Measurements from ENCODE around the gene PLA2G4A.
"Not testable (repeated sequence)": the region's sequence is repeated elsewhere in the genome, so short reads cannot be mapped to it uniquely, and the experiment has no call there.

GRCh38 chr1:186921386-186921785, 92.6 kb downstream of the PLA2G4A start:
- not testable (repeated sequence) for TF ChIP-seq POLR2A (IDR thresholded peaks at IDR 0.05; ENCODE audit: low read depth, low read length); TAF1 (IDR thresholded peaks at IDR 0.05; ENCODE audit: borderline replicate concordance, low read depth, low read length)
